Kidney epithelial cell (primary cell): ENCODE results near the gene AKAP12. TPM values are rescaled to one million over a fixed set of nuclear protein-coding genes. Genes with fewer than 3 reads are reported as not detected.

Experiments used
- DNase-seq: peaks from one replicate; pipeline ENCODE4 v3.0.0-alpha.2; 2010; ENCODE audit warnings: low read depth
- H3K27me3 ChIP-seq: 2 replicates; pipeline ENCODE4 v1.6.0; 2011; ENCODE audit warnings: low read length; ENCODE audit not compliant: control insufficient read depth, insufficient read depth
- H3K36me3 ChIP-seq: 2 replicates; pipeline ENCODE4 v1.5.1; 2011; ENCODE audit warnings: low read length; ENCODE audit not compliant: control insufficient read depth, insufficient read depth
- H3K4me3 ChIP-seq: 2 replicates; pipeline ENCODE4 v1.5.1; 2011; ENCODE audit warnings: low read depth, mild to moderate bottlenecking, control low read depth, low read length
- total RNA-seq: library from RNA; depleted of rRNA; stranded (reverse); fragments of >200 nt; gene quantifications from 2 replicates; pipeline ENCODE4 v1.2.3, GENCODE V29; 2015
- TF ChIP-seq, protein P1 (sequence below): IDR thresholded peaks from 2 replicates; pipeline ENCODE4 v1.5.1; 2011; ENCODE audit warnings: mild to moderate bottlenecking, moderate library complexity, low read length, control low read depth, inconsistent platforms; ENCODE audit not compliant: insufficient read depth, poor library complexity, severe bottlenecking

Gene AKAP12
- total RNA-seq, 1 donor from 2014 or later, result 581 TPM

DNA sequence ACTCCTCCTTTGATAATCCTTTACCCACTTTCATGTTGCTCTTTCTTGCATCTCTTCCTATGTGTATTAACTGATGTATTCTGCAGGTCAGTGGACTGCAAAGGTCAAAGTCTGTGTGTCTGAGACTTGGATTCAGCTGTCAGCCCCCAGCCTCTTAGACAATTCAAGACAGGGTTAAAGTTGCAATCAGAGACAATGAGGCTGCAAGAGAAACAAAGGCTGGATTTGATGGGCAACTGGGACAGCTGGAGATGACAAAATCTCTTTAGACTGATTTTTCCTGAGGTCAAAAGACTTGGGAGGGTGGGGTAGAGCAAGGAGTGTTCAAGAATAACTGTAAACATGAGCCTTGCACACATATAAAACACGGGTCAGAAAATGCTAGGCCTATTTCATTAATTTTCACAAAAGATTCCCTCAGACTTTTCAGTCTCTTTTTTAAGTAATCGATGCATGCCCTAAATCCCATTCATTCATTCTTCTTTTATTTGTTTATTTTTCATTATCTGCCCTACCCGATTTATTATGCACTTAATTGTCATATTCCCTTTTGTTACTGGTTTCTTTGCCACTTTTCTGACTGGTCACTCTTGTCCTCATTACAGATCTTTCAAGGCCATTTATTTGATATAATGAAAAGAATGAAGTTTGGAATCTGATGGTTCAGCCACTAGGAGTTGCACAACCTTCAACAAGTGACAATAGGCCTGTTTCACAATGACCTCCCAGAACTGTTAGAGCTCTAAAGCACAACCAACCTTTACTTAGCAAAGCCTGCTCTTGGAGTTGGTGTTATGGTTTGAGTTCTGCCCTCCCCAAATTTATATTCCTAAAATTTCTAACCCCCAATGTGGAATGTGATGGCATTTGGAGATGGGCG is 33.8 kb upstream of the AKAP12 start:
- no peak for DNase-seq
- no peak overlapping the region for H3K4me3 ChIP-seq
- no peaks in the 10 kb centered on the region for H3K27me3 ChIP-seq
- TF ChIP-seq, protein P1, sequence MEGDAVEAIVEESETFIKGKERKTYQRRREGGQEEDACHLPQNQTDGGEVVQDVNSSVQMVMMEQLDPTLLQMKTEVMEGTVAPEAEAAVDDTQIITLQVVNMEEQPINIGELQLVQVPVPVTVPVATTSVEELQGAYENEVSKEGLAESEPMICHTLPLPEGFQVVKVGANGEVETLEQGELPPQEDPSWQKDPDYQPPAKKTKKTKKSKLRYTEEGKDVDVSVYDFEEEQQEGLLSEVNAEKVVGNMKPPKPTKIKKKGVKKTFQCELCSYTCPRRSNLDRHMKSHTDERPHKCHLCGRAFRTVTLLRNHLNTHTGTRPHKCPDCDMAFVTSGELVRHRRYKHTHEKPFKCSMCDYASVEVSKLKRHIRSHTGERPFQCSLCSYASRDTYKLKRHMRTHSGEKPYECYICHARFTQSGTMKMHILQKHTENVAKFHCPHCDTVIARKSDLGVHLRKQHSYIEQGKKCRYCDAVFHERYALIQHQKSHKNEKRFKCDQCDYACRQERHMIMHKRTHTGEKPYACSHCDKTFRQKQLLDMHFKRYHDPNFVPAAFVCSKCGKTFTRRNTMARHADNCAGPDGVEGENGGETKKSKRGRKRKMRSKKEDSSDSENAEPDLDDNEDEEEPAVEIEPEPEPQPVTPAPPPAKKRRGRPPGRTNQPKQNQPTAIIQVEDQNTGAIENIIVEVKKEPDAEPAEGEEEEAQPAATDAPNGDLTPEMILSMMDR, result no peak
- no peaks in the 10 kb centered on the region for H3K36me3 ChIP-seq

DNA sequence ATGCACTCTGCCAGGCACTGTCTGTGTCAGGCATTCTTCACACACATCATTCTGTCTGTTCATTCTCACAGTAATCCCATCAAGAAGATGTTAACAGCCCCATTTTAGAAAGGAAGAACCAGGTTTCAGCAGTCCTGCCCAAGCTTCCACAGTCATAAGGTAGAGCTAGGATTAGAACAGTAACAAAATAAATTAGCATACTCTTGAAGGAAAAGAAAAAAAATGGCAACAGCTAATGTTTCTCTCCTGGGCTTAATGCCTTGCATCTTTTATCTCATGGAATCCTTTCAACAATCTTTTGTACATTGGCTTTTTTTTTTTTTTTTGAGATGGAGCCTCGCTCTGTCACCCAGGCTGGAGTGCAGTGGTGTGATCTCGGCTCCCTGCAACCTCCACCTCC is 32.1 kb upstream of the AKAP12 start:
- TF ChIP-seq, protein P1, result no peak
- no peak for DNase-seq
- no peak overlapping the region for H3K4me3 ChIP-seq
- H3K27me3 ChIP-seq, result no peaks in the 10 kb centered on the region
- no peaks in the 10 kb centered on the region for H3K36me3 ChIP-seq

DNA sequence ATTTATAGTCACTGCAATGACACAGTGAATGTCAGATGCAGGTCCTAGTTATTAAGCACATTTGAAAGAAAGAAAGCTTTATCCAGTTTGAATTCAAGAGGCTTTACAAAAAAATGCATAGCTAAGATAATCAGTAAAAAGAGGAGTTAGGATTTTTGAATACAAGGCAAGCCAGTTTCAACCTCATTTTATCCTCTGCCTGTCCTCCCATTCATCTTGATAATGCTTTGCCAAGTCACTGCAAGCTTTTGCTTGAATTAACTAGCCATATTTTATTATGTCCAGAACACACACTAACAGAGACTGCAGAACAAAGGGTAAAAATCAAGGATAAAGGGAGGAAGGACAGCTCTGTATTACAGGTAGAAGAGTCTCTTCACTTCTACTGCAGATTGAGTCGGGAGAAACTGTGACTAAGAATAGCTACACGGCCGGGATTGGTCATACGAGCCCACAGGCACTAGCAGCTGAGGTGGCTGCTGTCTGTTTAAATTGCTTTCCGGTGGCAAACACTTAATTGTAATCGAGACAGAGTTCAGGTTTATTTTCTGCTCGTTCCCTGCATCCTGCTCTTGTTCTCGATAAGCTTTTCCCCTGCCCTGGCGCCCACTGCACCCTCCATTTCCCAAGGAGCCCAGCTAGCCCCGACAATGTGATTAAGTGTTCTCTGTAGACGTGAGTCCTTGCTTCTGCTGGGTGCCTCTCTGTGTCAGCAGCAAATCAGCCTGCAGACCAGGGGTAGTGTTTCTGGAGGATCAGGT is 30.5 kb upstream of the AKAP12 start:
- DNase-seq, result peak; percentile 5
- H3K27me3 ChIP-seq, result no peaks in the 10 kb centered on the region
- no peaks in the 10 kb centered on the region for H3K36me3 ChIP-seq
- TF ChIP-seq, protein P1, result no peak
- no peak overlapping the region for H3K4me3 ChIP-seq

DNA sequence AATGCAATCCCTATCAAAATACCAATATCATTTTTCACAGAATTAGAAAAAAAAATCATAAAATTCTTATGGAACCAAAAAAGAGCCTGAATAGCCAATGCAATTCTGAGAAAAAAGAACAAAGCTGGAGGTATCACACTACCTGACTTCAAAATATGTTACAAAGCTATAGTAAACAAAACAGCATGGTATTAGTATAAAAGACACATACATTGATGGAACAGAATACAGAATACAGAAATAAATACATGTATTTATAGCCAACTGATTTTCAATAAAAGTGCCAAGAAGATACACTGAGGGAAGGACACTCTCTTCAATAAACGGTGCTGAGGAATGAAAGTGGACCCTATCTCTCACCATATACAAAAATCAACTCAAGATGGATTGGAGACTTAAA is 28.7 kb upstream of the AKAP12 start:
- no peak for DNase-seq
- H3K4me3 ChIP-seq, result no peak overlapping the region
- TF ChIP-seq, protein P1, result no peak
- no peaks in the 10 kb centered on the region for H3K27me3 ChIP-seq
- no peaks in the 10 kb centered on the region for H3K36me3 ChIP-seq

DNA sequence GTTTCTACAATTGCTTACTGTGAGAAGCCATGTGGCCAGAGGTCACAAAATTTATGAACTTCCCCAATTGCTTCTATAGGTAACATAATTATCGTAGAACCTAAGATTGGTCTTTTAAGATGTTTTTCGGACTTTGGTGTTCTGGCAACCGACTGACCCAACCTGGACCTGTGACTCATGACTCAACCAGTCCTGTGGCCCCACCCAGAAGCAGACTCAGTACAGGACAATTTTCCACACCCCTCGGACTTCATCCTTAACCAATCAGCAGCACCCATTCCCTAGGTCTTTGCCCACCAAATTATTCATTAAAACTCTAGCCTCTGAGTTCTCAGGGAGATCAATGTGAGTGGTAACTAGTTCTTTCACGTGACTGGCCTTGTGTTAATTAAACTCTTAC is 26.4 kb upstream of the AKAP12 start:
- no peak for DNase-seq
- no peaks in the 10 kb centered on the region for H3K36me3 ChIP-seq
- TF ChIP-seq, protein P1, result no peak
- H3K27me3 ChIP-seq, result no peaks in the 10 kb centered on the region
- no peak overlapping the region for H3K4me3 ChIP-seq

DNA sequence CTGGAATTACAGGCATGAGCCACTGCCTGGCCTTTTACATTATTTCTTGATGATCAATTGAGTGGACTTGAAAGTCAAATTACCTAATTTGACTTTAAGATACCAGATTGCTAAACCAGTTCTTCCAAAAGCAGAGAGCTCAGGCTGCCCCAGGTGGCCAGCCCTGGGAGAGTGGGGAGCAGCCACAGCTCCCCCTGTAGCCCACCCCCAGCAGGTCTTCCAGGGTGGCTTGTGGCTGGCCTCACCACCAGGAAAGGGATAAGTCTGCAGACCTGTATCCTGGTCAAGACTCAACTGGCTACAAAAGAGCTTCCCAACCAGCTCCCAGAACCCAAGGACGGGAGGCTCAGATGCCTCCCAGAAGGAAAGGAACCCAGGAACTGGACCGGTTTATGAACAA is 23.8 kb upstream of the AKAP12 start:
- H3K36me3 ChIP-seq, result no peaks in the 10 kb centered on the region
- no peaks in the 10 kb centered on the region for H3K27me3 ChIP-seq
- no peak for DNase-seq
- TF ChIP-seq, protein P1, result no peak
- H3K4me3 ChIP-seq, result no peak overlapping the region
